HFFc6 (cell line): ENCODE measurements around the gene ZMYND15. TPM values are rescaled to one million over a fixed set of nuclear protein-coding genes. Genes with fewer than 3 reads are reported as not detected.

ENCODE experiments used
- DNase-seq: peaks from one replicate; pipeline ENCODE4 v3.0.0-alpha.2; 2018
- H3K27ac Mint-ChIP-seq: 2 replicates; pipeline ENCODE4 v1.8.0; 2020; ENCODE audit warnings: mild to moderate bottlenecking, mixed read lengths
- H3K27me3 Mint-ChIP-seq: 2 replicates; pipeline ENCODE4 v1.8.0; 2021; ENCODE audit warnings: mild to moderate bottlenecking, moderate library complexity, mixed read lengths; ENCODE audit not compliant: insufficient read depth
- H3K36me3 Mint-ChIP-seq: 2 replicates; pipeline ENCODE4 v1.8.0; 2021; ENCODE audit warnings: low read depth, mixed read lengths
- H3K4me1 Mint-ChIP-seq: 2 replicates; pipeline ENCODE4 v1.8.0; 2020; ENCODE audit warnings: low read depth, mixed read lengths
- H3K4me3 Mint-ChIP-seq: 2 replicates; pipeline ENCODE4 v1.8.0; 2020; ENCODE audit warnings: mild to moderate bottlenecking, moderate library complexity, mixed read lengths
- H3K9me3 Mint-ChIP-seq: 2 replicates; pipeline ENCODE4 v1.8.0; 2020; ENCODE audit warnings: mild to moderate bottlenecking, mixed read lengths
- total RNA-seq, 6 experiments: library from RNA; stranded (reverse); fragmentation: NEBNext Ultra II Directional; extraction: Animal tissue kit (Norgen Biotek cat#: 25700); gene quantifications; 2 replicates in 1 of 6; 3 replicates in 5 of 6; pipeline ENCODE4 v1.2.3, GENCODE V29; 2021
- TF ChIP-seq, protein P1 (sequence below): fragments of 200-600 bp; sonication (generic); IDR thresholded peaks from 2 replicates; pipeline ENCODE4 v1.5.0; 2021; ENCODE audit warnings: antibody characterized with exemption, mild to moderate bottlenecking

ZMYND15 gene
- total RNA-seq, 6 experiments from 2014 or later, result not detected

DNA sequence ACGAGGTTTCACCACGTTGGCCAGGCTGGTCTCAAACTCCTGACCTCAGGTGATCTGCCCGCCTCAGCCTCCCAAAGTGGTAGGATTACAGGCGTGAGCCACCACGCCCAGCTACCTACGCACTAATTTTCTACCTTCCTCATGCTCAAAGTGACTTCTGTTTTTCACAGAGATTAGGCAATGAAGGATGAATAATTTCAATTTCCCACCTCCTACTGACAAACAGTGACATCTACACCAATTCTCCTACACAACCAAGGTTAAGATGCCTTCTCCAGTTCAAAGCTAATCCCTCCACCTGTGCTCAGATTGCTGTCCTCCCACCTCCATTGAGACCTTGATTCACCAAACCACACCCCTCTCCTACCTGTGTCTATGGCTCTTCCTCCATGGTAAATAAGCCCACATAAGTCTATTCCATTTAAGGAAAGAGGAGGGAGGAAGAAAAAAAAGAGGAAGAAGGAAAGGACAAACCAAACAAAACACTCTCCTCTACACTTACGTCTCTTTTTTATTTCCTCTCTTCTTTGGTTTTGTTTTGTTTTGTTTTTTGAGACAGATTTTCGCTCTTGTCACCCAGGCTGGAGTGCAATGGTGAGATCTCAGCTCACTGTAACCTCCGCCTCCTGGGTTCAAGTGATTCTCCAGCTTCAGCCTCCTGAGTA is 13.9 kb upstream of the ZMYND15 start:
- peaks cover 18% of the 10 kb centered on the region for H3K4me1 Mint-ChIP-seq
- H3K9me3 Mint-ChIP-seq, result no peaks in the 10 kb centered on the region
- no peaks in the 10 kb centered on the region for H3K36me3 Mint-ChIP-seq
- TF ChIP-seq, protein P1, sequence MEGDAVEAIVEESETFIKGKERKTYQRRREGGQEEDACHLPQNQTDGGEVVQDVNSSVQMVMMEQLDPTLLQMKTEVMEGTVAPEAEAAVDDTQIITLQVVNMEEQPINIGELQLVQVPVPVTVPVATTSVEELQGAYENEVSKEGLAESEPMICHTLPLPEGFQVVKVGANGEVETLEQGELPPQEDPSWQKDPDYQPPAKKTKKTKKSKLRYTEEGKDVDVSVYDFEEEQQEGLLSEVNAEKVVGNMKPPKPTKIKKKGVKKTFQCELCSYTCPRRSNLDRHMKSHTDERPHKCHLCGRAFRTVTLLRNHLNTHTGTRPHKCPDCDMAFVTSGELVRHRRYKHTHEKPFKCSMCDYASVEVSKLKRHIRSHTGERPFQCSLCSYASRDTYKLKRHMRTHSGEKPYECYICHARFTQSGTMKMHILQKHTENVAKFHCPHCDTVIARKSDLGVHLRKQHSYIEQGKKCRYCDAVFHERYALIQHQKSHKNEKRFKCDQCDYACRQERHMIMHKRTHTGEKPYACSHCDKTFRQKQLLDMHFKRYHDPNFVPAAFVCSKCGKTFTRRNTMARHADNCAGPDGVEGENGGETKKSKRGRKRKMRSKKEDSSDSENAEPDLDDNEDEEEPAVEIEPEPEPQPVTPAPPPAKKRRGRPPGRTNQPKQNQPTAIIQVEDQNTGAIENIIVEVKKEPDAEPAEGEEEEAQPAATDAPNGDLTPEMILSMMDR, result no peak
- H3K27me3 Mint-ChIP-seq, result peaks cover 12% of the 10 kb centered on the region
- H3K27ac Mint-ChIP-seq, result no peak overlapping the region
- no peak overlapping the region for H3K4me3 Mint-ChIP-seq
- no peak for DNase-seq

DNA sequence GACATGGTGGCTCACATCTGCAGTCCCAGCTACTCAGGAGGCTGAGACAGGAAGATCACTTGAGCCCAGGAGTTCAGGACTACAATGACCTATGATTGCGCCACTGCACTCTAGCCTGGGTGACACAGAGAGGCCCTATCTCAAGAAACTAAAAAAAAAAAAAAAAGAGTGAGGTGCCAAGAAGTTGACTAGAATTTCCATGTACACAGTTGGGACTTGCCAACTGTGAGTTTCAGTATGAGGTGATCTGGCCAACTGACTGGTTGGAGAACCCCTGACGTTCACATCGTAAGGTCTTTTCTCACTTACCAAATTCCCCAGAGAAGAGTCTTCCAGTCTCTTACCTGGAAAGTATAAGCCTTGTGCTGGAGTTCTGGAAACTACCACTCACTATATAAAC is 11.5 kb upstream of the ZMYND15 start:
- Mint-ChIP-seq H3K4me1 (peaks cover 9% of the 10 kb centered on the region), H3K27ac (no peak overlapping the region), H3K4me3 (no peak overlapping the region), H3K9me3 (no peaks in the 10 kb centered on the region), H3K27me3 (peaks cover 12% of the 10 kb centered on the region), H3K36me3 (no peaks in the 10 kb centered on the region)
- TF ChIP-seq, protein P1, result no peak
- no peak for DNase-seq

DNA sequence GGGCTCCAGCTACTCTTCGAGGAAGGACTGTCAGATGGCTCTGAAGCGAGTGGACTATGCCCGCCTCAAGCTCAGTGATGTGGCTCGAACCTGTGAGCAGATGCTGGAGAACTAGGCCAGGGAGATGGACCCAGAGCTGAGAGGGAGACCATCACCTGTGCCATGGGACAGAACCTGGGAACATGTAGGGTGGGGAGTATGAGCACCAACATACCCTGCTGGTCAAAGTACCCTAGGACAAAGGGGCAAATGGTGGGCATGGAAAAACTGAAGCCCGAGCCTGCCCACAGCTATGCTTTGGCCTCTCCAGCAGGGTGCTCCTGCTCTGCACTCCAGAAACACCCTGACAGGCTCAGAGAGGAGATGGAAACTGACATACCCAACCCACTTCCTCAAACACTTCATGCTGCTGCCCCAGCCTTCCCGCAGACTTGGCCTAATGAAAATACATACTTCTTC is 6.5 kb upstream of the ZMYND15 start:
- DNase-seq, result no peak
- Mint-ChIP-seq H3K4me1 (peaks cover 16% of the 10 kb centered on the region), H3K27ac (no peak overlapping the region), H3K36me3 (no peaks in the 10 kb centered on the region), H3K9me3 (no peaks in the 10 kb centered on the region), H3K27me3 (peaks cover 7% of the 10 kb centered on the region), H3K4me3 (peak overlapping the region; percentile 26; the same call in 1 of the 2 replicates)
- TF ChIP-seq, protein P1, result peak; percentile 46; the same call in 1 of the 2 replicates

DNA sequence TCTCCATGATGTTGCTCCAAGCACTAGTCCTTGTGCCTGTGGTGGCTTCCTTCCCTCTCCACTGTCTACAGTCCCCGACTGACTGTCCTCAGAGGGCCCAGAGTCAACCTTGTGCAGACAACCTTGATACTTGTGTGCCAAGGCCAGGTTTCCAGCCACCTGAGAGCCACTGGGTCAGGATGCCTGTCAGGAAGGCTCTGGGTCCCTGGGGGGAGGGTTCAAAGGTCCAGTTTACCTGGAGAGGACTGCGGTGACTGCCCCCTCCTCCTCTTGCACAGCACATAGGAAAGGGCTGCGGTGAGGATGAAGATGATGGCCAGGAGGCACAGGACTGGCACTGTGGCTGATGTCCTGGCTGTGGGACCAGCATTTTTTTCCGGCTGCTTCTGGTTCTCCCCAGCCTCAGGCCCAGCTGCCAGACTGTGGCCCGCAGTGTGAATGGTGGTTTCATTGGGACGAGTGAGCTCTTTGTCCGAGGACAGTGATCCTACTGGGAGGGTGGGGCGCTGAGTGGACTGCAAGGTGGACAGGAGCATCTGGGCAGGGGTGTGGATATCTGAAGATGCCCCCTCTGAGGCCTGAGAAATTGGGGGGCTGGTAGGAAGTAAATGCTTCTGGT is 4.7 kb upstream of the ZMYND15 start:
- H3K36me3 Mint-ChIP-seq, result no peaks in the 10 kb centered on the region
- no peak overlapping the region for H3K4me3 Mint-ChIP-seq
- H3K27me3 Mint-ChIP-seq, result peaks cover 12% of the 10 kb centered on the region
- TF ChIP-seq, protein P1, result no peak
- no peaks in the 10 kb centered on the region for H3K9me3 Mint-ChIP-seq
- no peak overlapping the region for H3K27ac Mint-ChIP-seq
- H3K4me1 Mint-ChIP-seq, result peaks cover 24% of the 10 kb centered on the region
- DNase-seq, result no peak

DNA sequence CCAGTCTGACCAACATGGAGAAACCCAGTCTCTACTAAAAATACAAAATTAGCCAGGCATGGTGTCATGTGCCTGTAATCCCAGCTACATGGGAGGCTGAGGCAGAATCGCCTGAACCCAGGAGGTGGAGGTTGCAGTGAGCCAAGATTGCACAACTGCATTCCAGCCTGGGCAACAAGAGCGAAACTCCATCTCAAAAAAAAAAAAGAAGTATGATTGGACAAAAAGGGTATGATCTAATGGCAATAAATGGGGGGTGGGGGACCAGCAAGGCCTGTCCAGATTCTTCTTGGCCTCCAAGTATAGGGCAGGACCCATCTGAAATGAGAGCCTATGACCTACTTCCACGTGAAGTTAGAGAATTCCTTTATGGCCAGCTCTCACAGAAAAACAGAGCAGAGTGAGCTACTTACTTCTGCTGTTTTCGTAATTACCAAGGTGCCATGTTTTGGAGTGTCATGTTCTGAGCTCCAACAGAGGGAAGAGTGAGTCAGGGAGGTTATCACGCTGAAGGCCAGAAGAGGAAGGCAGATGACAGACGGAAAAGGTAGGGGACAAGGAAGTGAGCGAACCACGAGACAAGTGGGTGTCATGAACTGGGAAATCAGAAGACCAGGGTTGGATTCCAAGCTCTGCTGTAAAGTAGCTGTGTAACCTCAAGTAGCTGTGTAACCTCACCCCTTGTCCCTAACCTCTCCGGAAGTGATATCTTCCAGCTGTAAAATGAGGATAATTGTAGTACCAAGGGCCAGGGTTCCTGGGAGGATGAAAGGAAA is 3.6 kb upstream of the ZMYND15 start:
- Mint-ChIP-seq H3K4me3 (no peak overlapping the region), H3K27ac (no peak overlapping the region), H3K9me3 (no peaks in the 10 kb centered on the region), H3K4me1 (peaks cover 16% of the 10 kb centered on the region), H3K36me3 (no peaks in the 10 kb centered on the region), H3K27me3 (peaks cover 21% of the 10 kb centered on the region)
- TF ChIP-seq, protein P1, result no peak
- no peak for DNase-seq
